ENCODE results near the gene LRRC32.
"Not testable (repeated sequence)": the region's sequence is repeated elsewhere in the genome, so short reads cannot be mapped to it uniquely, and the experiment has no call there.

The LRRC32 gene

GRCh38 chr11:76625472-76626186 is 44.9 kb downstream of the LRRC32 start:
- H3K27ac ChIP-seq (ENCODE audit: low read depth, low read length): no peak overlapping the region
- H3K4me1 ChIP-seq (ENCODE audit: control insufficient read depth in 5 of 5, insufficient read depth in 5 of 5, low read length in 5 of 5): peaks cover 15 to 47% (median 33%) of the 10 kb centered on the region in 5 donors
- no peaks in the 10 kb centered on the region for H3K36me3 ChIP-seq (ENCODE audit: control insufficient read depth in 5 of 5, insufficient read depth in 5 of 5, low read length in 5 of 5)
- H3K27me3 ChIP-seq (ENCODE audit: control insufficient read depth in 5 of 5, insufficient read depth in 4 of 5, low read length in 5 of 5): no peaks in the 10 kb centered on the region
- no peak overlapping the region for H3K4me3 ChIP-seq (ENCODE audit: low read depth in 1 of 5, low read length in 5 of 5)
- H3K9ac ChIP-seq (ENCODE audit: low read length in 5 of 5): no peak overlapping the region
- H3K9me3 ChIP-seq (ENCODE audit: control insufficient read depth in 5 of 5, low read length in 5 of 5): peaks cover 0 to 10% (median 7%) of the 10 kb centered on the region in 5 donors

- Histone ChIP-seq H3K27me3 (ENCODE audit: control insufficient read depth in 5 of 5, insufficient read depth in 4 of 5, low read length in 5 of 5) (no peaks in the 10 kb centered on the region), H3K36me3 (ENCODE audit: control insufficient read depth in 5 of 5, insufficient read depth in 5 of 5, low read length in 5 of 5) (no peaks in the 10 kb centered on the region), H3K9ac (ENCODE audit: low read length in 5 of 5) (no peak overlapping the region), H3K4me3 (ENCODE audit: low read depth in 1 of 5, low read length in 5 of 5) (no peak overlapping the region), H3K9me3 (ENCODE audit: control insufficient read depth in 5 of 5, low read length in 5 of 5) (peaks cover 0 to 10% (median 7%) of the 10 kb centered on the region in 5 donors), H3K27ac (ENCODE audit: low read depth, low read length) (no peak overlapping the region), H3K4me1 (ENCODE audit: control insufficient read depth in 5 of 5, insufficient read depth in 5 of 5, low read length in 5 of 5) (peaks cover 9 to 38% (median 24%) of the 10 kb centered on the region in 5 donors)
Observed at GRCh38 chr11:76624500-76625379, 45.8 kb downstream of the LRRC32 start.

GRCh38 chr11:76623884-76624419 is 46.6 kb downstream of the LRRC32 start:
- H3K4me1 ChIP-seq (ENCODE audit: control insufficient read depth in 5 of 5, insufficient read depth in 5 of 5, low read length in 5 of 5): peaks cover 2 to 30% (median 16%) of the 10 kb centered on the region in 5 donors
- no peaks in the 10 kb centered on the region for H3K36me3 ChIP-seq (ENCODE audit: control insufficient read depth in 5 of 5, insufficient read depth in 5 of 5, low read length in 5 of 5)
- no peak overlapping the region for H3K9ac ChIP-seq (ENCODE audit: low read length in 5 of 5)
- no peak overlapping the region for H3K4me3 ChIP-seq (ENCODE audit: low read depth in 1 of 5, low read length in 5 of 5)
- peaks cover 0 to 10% (median 7%) of the 10 kb centered on the region in 5 donors for H3K9me3 ChIP-seq (ENCODE audit: control insufficient read depth in 5 of 5, low read length in 5 of 5)
- H3K27me3 ChIP-seq (ENCODE audit: control insufficient read depth in 5 of 5, insufficient read depth in 4 of 5, low read length in 5 of 5): no peaks in the 10 kb centered on the region
- H3K27ac ChIP-seq (ENCODE audit: low read depth, low read length): no peak overlapping the region

GRCh38 chr11:76623171-76623883 is 47.2 kb downstream of the LRRC32 start:
- Histone ChIP-seq H3K4me3 (ENCODE audit: low read depth in 1 of 5, low read length in 5 of 5) (no peak overlapping the region), H3K9ac (ENCODE audit: low read length in 5 of 5) (no peak overlapping the region), H3K9me3 (ENCODE audit: control insufficient read depth in 5 of 5, low read length in 5 of 5) (peaks cover 0 to 10% (median 7%) of the 10 kb centered on the region in 5 donors), H3K27me3 (ENCODE audit: control insufficient read depth in 5 of 5, insufficient read depth in 4 of 5, low read length in 5 of 5) (no peaks in the 10 kb centered on the region), H3K27ac (ENCODE audit: low read depth, low read length) (no peak overlapping the region), H3K36me3 (ENCODE audit: control insufficient read depth in 5 of 5, insufficient read depth in 5 of 5, low read length in 5 of 5) (no peaks in the 10 kb centered on the region), H3K4me1 (ENCODE audit: control insufficient read depth in 5 of 5, insufficient read depth in 5 of 5, low read length in 5 of 5) (peaks cover 2 to 27% (median 15%) of the 10 kb centered on the region in 5 donors)

GRCh38 chr11:76622493-76623094 is 48.0 kb downstream of the LRRC32 start:
- Histone ChIP-seq H3K4me1 (ENCODE audit: control insufficient read depth in 5 of 5, insufficient read depth in 5 of 5, low read length in 5 of 5) (peaks cover 2 to 25% (median 11%) of the 10 kb centered on the region in 5 donors), H3K27ac (ENCODE audit: low read depth, low read length) (no peak overlapping the region), H3K4me3 (ENCODE audit: low read depth in 1 of 5, low read length in 5 of 5) (no peak overlapping the region), H3K27me3 (ENCODE audit: control insufficient read depth in 5 of 5, insufficient read depth in 4 of 5, low read length in 5 of 5) (no peaks in the 10 kb centered on the region), H3K9ac (ENCODE audit: low read length in 5 of 5) (no peak overlapping the region), H3K9me3 (ENCODE audit: control insufficient read depth in 5 of 5, low read length in 5 of 5) (peaks cover 0 to 10% (median 7%) of the 10 kb centered on the region in 5 donors), H3K36me3 (ENCODE audit: control insufficient read depth in 5 of 5, insufficient read depth in 5 of 5, low read length in 5 of 5) (no peaks in the 10 kb centered on the region)

- no peak overlapping the region for H3K27ac ChIP-seq (ENCODE audit: low read depth, low read length)
- H3K4me3 ChIP-seq (ENCODE audit: low read depth in 1 of 5, low read length in 5 of 5): no peak overlapping the region
- no peaks in the 10 kb centered on the region for H3K36me3 ChIP-seq (ENCODE audit: control insufficient read depth in 5 of 5, insufficient read depth in 5 of 5, low read length in 5 of 5)
- H3K4me1 ChIP-seq (ENCODE audit: control insufficient read depth in 5 of 5, insufficient read depth in 5 of 5, low read length in 5 of 5): peaks cover 2 to 24% (median 9%) of the 10 kb centered on the region in 5 donors
- H3K9me3 ChIP-seq (ENCODE audit: control insufficient read depth in 5 of 5, low read length in 5 of 5): peaks cover 0 to 10% (median 7%) of the 10 kb centered on the region in 5 donors
- no peak overlapping the region for H3K9ac ChIP-seq (ENCODE audit: low read length in 5 of 5)
- H3K27me3 ChIP-seq (ENCODE audit: control insufficient read depth in 5 of 5, insufficient read depth in 4 of 5, low read length in 5 of 5): no peaks in the 10 kb centered on the region
Observed at GRCh38 chr11:76621868-76622267, 48.7 kb downstream of the LRRC32 start.

GRCh38 chr11:76621466-76621865 is 49.1 kb downstream of the LRRC32 start:
- Histone ChIP-seq H3K9me3 (ENCODE audit: control insufficient read depth in 5 of 5, low read length in 5 of 5) (peaks cover 0 to 10% (median 7%) of the 10 kb centered on the region in 5 donors), H3K27ac (ENCODE audit: low read depth, low read length) (no peak overlapping the region), H3K4me1 (ENCODE audit: control insufficient read depth in 5 of 5, insufficient read depth in 5 of 5, low read length in 5 of 5) (peaks cover 4 to 26% (median 8%) of the 10 kb centered on the region in 5 donors), H3K4me3 (ENCODE audit: low read depth in 1 of 5, low read length in 5 of 5) (no peak overlapping the region), H3K27me3 (ENCODE audit: control insufficient read depth in 5 of 5, insufficient read depth in 4 of 5, low read length in 5 of 5) (no peaks in the 10 kb centered on the region), H3K36me3 (ENCODE audit: control insufficient read depth in 5 of 5, insufficient read depth in 5 of 5, low read length in 5 of 5) (no peaks in the 10 kb centered on the region), H3K9ac (ENCODE audit: low read length in 5 of 5) (no peak overlapping the region)

- H3K4me1 ChIP-seq (ENCODE audit: control insufficient read depth in 5 of 5, insufficient read depth in 5 of 5, low read length in 5 of 5): peaks cover 5 to 36% (median 17%) of the 10 kb centered on the region in 5 donors
- H3K27ac ChIP-seq (ENCODE audit: low read depth, low read length): no peak overlapping the region
- H3K4me3 ChIP-seq (ENCODE audit: low read depth in 1 of 5, low read length in 5 of 5): no peak overlapping the region
Observed at GRCh38 chr11:76620489-76620888, 50.1 kb downstream of the LRRC32 start.

GRCh38 chr11:76619801-76620200 is 50.7 kb downstream of the LRRC32 start:
- not testable (repeated sequence) for H3K27ac ChIP-seq (ENCODE audit: low read depth, low read length); H3K9me3 ChIP-seq (ENCODE audit: control insufficient read depth in 5 of 5, low read length in 5 of 5); H3K36me3 ChIP-seq (ENCODE audit: control insufficient read depth in 5 of 5, insufficient read depth in 5 of 5, low read length in 5 of 5); H3K4me3 ChIP-seq (ENCODE audit: low read depth in 1 of 5, low read length in 5 of 5); H3K27me3 ChIP-seq (ENCODE audit: control insufficient read depth in 5 of 5, insufficient read depth in 4 of 5, low read length in 5 of 5); H3K9ac ChIP-seq (ENCODE audit: low read length in 5 of 5)
- H3K4me1 ChIP-seq (ENCODE audit: control insufficient read depth in 5 of 5, insufficient read depth in 5 of 5, low read length in 5 of 5): peaks cover 6 to 43% (median 24%) of the 10 kb centered on the region in 5 donors

More at GRCh38 chr11:76620489-76620888, 50.1 kb downstream of the LRRC32 start:
- Histone ChIP-seq H3K9ac (ENCODE audit: low read length in 5 of 5) (no peak overlapping the region), H3K27me3 (ENCODE audit: control insufficient read depth in 5 of 5, insufficient read depth in 4 of 5, low read length in 5 of 5) (no peaks in the 10 kb centered on the region), H3K9me3 (ENCODE audit: control insufficient read depth in 5 of 5, low read length in 5 of 5) (peaks cover 0 to 3% (median under 1%) of the 10 kb centered on the region in 5 donors), H3K36me3 (ENCODE audit: control insufficient read depth in 5 of 5, insufficient read depth in 5 of 5, low read length in 5 of 5) (no peaks in the 10 kb centered on the region)

Data from subcutaneous abdominal adipose tissue (tissue), 5 donors.